Measurements from ENCODE around the gene TRAF2. TPM values are rescaled to one million over a fixed set of nuclear protein-coding genes. Genes with fewer than 3 reads are reported as not detected.

Gene TRAF2
- total and polyA plus RNA-seq, 2 of the 13 experiments (the other 11 are each of a cell fraction or from before 2014, with no cell fraction given): 12.4 to 13.6 TPM

DNA sequence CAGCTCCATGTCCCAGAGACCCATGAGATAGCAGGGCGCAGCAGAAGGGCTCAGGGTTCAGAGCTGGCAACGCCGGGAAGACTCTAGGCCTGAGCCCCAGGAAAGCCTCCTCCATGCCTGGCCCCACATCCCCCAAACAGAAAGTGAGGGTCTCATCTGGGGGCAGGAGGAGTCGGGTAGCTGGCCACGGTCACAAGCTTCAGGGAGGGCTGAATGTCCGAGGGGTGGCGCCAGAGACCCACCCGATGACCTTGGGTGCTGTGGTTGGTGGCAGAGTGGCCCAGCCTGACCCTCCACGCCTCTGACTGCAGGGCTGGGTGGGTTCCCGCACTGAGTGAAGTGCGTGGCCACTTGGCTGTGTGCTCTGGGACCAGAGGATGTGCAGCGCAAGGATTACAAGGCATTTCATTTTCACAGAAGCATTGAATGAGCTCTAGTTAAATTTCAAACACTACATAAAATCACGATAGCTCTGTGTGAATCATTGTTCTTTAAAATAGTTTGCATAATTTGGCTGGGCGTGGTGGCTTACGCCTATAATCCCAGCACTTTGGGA, 61.7 kb downstream of the TRAF2 start:
- peak; percentile 11 for ATAC-seq
- TF ChIP-seq SAP130 (CRISPR knock-in tag; IDR thresholded peaks at IDR 0.05; ENCODE audit: low read depth) (peak; percentile 44), ZNF850 (CRISPR knock-in tag; conservative IDR thresholded peaks at IDR 0.05) (no peak), MED8 (CRISPR knock-in tag; IDR thresholded peaks at IDR 0.05; ENCODE audit: insufficient replicate concordance) (no peak), ZNF530 (CRISPR knock-in tag; IDR thresholded peaks at IDR 0.05; ENCODE audit: low read depth) (no peak), ZMYM3 (CRISPR knock-in tag; IDR thresholded peaks at IDR 0.05) (no peak), IKZF4 (CRISPR knock-in tag; IDR thresholded peaks at IDR 0.05; ENCODE audit: borderline replicate concordance, low read depth, not compliant biosample characterization) (peak; percentile 23), ZNF546 (CRISPR knock-in tag; conservative IDR thresholded peaks at IDR 0.05) (no peak; the same call in 1 of the 2 replicates), MZF1 (CRISPR knock-in tag; IDR thresholded peaks at IDR 0.05; ENCODE audit: borderline replicate concordance) (no peak), TP53 (CRISPR knock-in tag; conservative IDR thresholded peaks at IDR 0.05) (0 out of 2 replicates have a peak, but pooled peaks have one; percentile 51), GATAD2A (CRISPR knock-in tag; IDR thresholded peaks at IDR 0.05) (peak; percentile 65), MAF1 (CRISPR knock-in tag; IDR thresholded peaks at IDR 0.05; ENCODE audit: borderline replicate concordance) (no peak), ZMYM4 (CRISPR knock-in tag; IDR thresholded peaks at IDR 0.05) (no peak), TBP (CRISPR knock-in tag; IDR thresholded peaks at IDR 0.05) (no peak), RFXAP (CRISPR knock-in tag; IDR thresholded peaks at IDR 0.05; ENCODE audit: borderline replicate concordance) (peak; percentile 55; the same call in 1 of the 2 replicates), KDM5B (CRISPR knock-in tag; IDR thresholded peaks at IDR 0.05; ENCODE audit: borderline replicate concordance) (0 out of 2 replicates have a peak, but pooled peaks have one; percentile 32), PTBP1 (IDR thresholded peaks at IDR 0.05; ENCODE audit: low read depth, low read length, poor library complexity, severe bottlenecking) (no peak), NR2F2 (IDR thresholded peaks at IDR 0.05; ENCODE audit: borderline replicate concordance, low read depth) (no peak), ZNF451 (CRISPR knock-in tag; IDR thresholded peaks at IDR 0.05) (no peak)
- TF ChIP-seq, protein P1, sequence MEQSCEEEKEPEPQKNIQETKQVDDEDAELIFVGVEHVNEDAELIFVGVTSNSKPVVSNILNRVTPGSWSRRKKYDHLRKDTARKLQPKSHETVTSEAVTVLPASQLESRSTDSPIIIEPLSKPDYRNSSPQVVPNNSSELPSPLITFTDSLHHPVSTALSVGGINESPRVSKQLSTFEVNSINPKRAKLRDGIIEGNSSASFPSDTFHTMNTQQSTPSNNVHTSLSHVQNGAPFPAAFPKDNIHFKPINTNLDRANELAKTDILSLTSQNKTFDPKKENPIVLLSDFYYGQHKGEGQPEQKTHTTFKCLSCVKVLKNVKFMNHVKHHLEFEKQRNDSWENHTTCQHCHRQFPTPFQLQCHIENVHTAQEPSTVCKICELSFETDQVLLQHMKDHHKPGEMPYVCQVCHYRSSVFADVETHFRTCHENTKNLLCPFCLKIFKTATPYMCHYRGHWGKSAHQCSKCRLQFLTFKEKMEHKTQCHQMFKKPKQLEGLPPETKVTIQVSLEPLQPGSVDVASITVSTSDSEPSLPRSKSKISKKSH (CRISPR knock-in tag; IDR thresholded peaks at IDR 0.05; ENCODE audit: borderline replicate concordance): no peak; the same call in 1 of the 2 replicates
- TF ChIP-seq, protein P2, sequence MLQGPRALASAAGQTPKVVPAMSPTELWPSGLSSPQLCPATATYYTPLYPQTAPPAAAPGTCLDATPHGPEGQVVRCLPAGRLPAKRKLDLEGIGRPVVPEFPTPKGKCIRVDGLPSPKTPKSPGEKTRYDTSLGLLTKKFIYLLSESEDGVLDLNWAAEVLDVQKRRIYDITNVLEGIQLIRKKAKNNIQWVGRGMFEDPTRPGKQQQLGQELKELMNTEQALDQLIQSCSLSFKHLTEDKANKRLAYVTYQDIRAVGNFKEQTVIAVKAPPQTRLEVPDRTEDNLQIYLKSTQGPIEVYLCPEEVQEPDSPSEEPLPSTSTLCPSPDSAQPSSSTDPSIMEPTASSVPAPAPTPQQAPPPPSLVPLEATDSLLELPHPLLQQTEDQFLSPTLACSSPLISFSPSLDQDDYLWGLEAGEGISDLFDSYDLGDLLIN (CRISPR knock-in tag; IDR thresholded peaks at IDR 0.05; ENCODE audit: borderline replicate concordance): no peak
- TF ChIP-seq, protein P3, sequence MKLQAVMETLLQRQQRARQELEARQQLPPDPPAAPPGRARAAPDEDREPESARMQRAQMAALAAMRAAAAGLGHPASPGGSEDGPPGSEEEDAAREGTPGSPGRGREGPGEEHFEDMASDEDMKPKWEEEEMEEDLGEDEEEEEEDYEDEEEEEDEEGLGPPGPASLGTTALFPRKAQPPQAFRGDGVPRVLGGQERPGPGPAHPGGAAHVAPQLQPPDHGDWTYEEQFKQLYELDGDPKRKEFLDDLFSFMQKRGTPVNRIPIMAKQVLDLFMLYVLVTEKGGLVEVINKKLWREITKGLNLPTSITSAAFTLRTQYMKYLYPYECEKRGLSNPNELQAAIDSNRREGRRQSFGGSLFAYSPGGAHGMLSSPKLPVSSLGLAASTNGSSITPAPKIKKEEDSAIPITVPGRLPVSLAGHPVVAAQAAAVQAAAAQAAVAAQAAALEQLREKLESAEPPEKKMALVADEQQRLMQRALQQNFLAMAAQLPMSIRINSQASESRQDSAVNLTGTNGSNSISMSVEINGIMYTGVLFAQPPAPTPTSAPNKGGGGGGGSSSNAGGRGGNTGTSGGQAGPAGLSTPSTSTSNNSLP (IDR thresholded peaks at IDR 0.05; ENCODE audit: low read depth, low read length): no peak

More for the DNA sequence above, 61.7 kb downstream of the TRAF2 start:
- Histone ChIP-seq H3K27me3 (ENCODE audit: control insufficient read depth in 1 of 2, insufficient read depth in 2 of 2, low read length in 2 of 2) (no peaks in the 10 kb centered on the region), H3K4me3 (replicated peaks in 1 of 3; ENCODE audit: insufficient read depth in 1 of 3, low read depth in 2 of 3, low read length in 3 of 3) (peak overlapping the region in 2 of 3 experiments; percentile 26 to 45; a peak in 4 of 6 replicates), H3K9me3 (ENCODE audit: low read length) (no peaks in the 10 kb centered on the region), H3K4me1 (ENCODE audit: insufficient read depth, low read length) (peaks cover 59% of the 10 kb centered on the region), H3K79me2 (ENCODE audit: insufficient read depth, low read length) (peaks cover 15% of the 10 kb centered on the region), H4K20me1 (ENCODE audit: insufficient read depth, low read length) (no peaks in the 10 kb centered on the region), H3K9ac (ENCODE audit: insufficient read depth, low read depth, low read length) (peak overlapping the region; percentile 17), H3K27ac (ENCODE audit: extremely low read length, insufficient read depth, low read length) (peak overlapping the region; percentile 95), H2AFZ (ENCODE audit: low read length) (no peak overlapping the region), H3K4me2 (ENCODE audit: low read depth, low read length) (peak overlapping the region; percentile 62), H3K36me3 (replicated peaks in 1 of 2; ENCODE audit: control insufficient read depth in 1 of 2, insufficient read depth in 2 of 2, low read length in 2 of 2) (no peaks in the 10 kb centered on the region)
- no TSS peak for BruUV-seq (replicated peaks)
- FAIRE-seq (peak; percentile 68), DNase-seq (ENCODE audit: low spot score) (peak; percentile 64)
- CTCF ChIA-PET (ENCODE audit: low intra/inter-chr PET ratio, low total read pairs): interaction anchor here (1.1 to 1.7 kb wide), 2 partner anchors 81 to 87 kb away, joined by 3 to 15 read pairs; no protein-coding TSS in a partner anchor
- intact Hi-C loops (cut with micrococcal nuclease; ENCODE audit: unreplicated experiment) (loop anchor here (2.0 kb wide), 3 partner anchors 21 to 87 kb away; partner anchors contain the start of gene PAXX), in situ Hi-C loops (cut with HindIII; ENCODE audit: extremely low pct_ligation_motif_present, low pct_unique_long_range_greater_than_20kb) (loop anchor here (5.0 kb wide), 1 partner anchor 84 kb away; the partner anchor contains the start of gene FUT7)
- POLR2A ChIA-PET: interaction anchor here (0.6 to 2.5 kb wide), 17 partner anchors 9 to 148 kb away, joined by 3 to 11 read pairs (median 5); partner anchors contain the start of genes AJM1, CLIC3 and TRAF2
- 9% methylated on average over 12 of the region's 15 CpGs for WGBS (ENCODE audit: low lambda C conversion rate)
